B cell (primary cell): ENCODE data around the gene ZNRF4. TPM values are rescaled to one million over a fixed set of nuclear protein-coding genes. Genes with fewer than 3 reads are reported as not detected.

Experiments
- ATAC-seq: fragments of 200-7000 bp; cut with Tn5 transposase; one replicate; pipeline ENCODE4 v1.10.0; 2021; ENCODE audit warnings: low read depth, mild to moderate bottlenecking, moderate number of reproducible peaks, moderate library complexity
- CTCF ChIA-PET: fragments of 350-600 bp; sonication (Branson Sonifier 250); formaldehyde crosslinking; loops from one replicate; lab custom pipeline; 2021; ENCODE audit warnings: antibody characterized with exemption, inconsistent platforms; lab: Charles Lee
- POLR2A ChIA-PET: fragments of 350-600 bp; sonication (Branson Sonifier 250); formaldehyde crosslinking; loops from one replicate; lab custom pipeline; 2021; ENCODE audit warnings: antibody characterized with exemption; lab: Charles Lee
- DNase-seq: peaks from one replicate; pipeline ENCODE4 v3.0.0; 2013
- H2AFZ ChIP-seq: 2 replicates; pipeline ENCODE4 v1.6.1; 2012; ENCODE audit warnings: mild to moderate bottlenecking, low read depth, low read length; ENCODE audit not compliant: insufficient read depth, poor library complexity, severe bottlenecking
- H3K27ac ChIP-seq, 2 donors: 1 replicate in 1 of 2; 2 replicates in 1 of 2; pipeline ENCODE4 v1.5.1; 2012 to 2013; ENCODE audit warnings: low read length in 2 of 2, mild to moderate bottlenecking in 2 of 2, moderate library complexity in 1 of 2
- H3K27me3 ChIP-seq, 4 experiments: fragments of 200-600 bp in 1 of 4; sonication (generic) in 1 of 4; replicated peaks in 1 of 4; 1 replicate in 2 of 4; 2 replicates in 2 of 4; pipeline versions ENCODE4 v1.6.1 to v1.7.0; 2013 to 2016; ENCODE audit warnings: low read length in 3 of 4, mild to moderate bottlenecking in 2 of 4, mixed read lengths in 1 of 4, moderate library complexity in 1 of 4; ENCODE audit not compliant: insufficient read depth in 4 of 4, control insufficient read depth in 3 of 4; ENCODE audit errors: control extremely low read depth in 1 of 4
- H3K36me3 ChIP-seq, 2 experiments: replicated peaks in 1 of 2; 1 replicate in 1 of 2; 2 replicates in 1 of 2; pipeline versions ENCODE4 v1.6.1 to v1.7.1; 2013; ENCODE audit warnings: low read length in 1 of 2; ENCODE audit not compliant: insufficient read depth in 2 of 2, control insufficient read depth in 1 of 2; ENCODE audit errors: control extremely low read depth in 1 of 2, extremely low read depth in 1 of 2
- H3K4me1 ChIP-seq, 2 donors: fragments of 200-600 bp in 1 of 2; sonication (generic) in 1 of 2; 1 replicate in 1 of 2; 2 replicates in 1 of 2; pipeline versions ENCODE4 v1.5.1 to v1.6.1; 2013 to 2017; ENCODE audit warnings: low read length in 2 of 2; ENCODE audit not compliant: control insufficient read depth in 2 of 2, insufficient read depth in 2 of 2
- H3K4me2 ChIP-seq: replicated peaks from 2 replicates; pipeline ENCODE3; 2012; ENCODE audit warnings: mild to moderate bottlenecking, low read depth, low read length; ENCODE audit not compliant: poor library complexity, severe bottlenecking
- H3K4me3 ChIP-seq, 5 experiments: fragments of 200-600 bp in 1 of 5; sonication (generic) in 1 of 5; 1 replicate in 3 of 5; 2 replicates in 2 of 5; pipeline versions ENCODE4 v1.5.1 to v1.7.0; 2011 to 2016; ENCODE audit warnings: low read length in 4 of 5, mild to moderate bottlenecking in 4 of 5, low read depth in 2 of 5, control low read depth in 1 of 5, moderate library complexity in 1 of 5; ENCODE audit not compliant: insufficient read depth in 1 of 5; ENCODE audit errors: control extremely low read depth in 1 of 5, extremely low read depth in 1 of 5
- H3K79me2 ChIP-seq: fragments of 200-600 bp; sonication (generic); one replicate; pipeline ENCODE4 v1.6.0; 2016; ENCODE audit warnings: low read length; ENCODE audit not compliant: control insufficient read depth, insufficient read depth
- H3K9ac ChIP-seq: fragments of 200-600 bp; sonication (generic); 2 replicates; pipeline ENCODE4 v1.6.1; 2017; ENCODE audit warnings: mild to moderate bottlenecking, low read length, moderate library complexity
- H3K9me3 ChIP-seq, 3 donors: one replicate each; pipeline versions ENCODE4 v1.6.1 to v1.7.1; 2013; ENCODE audit warnings: low read length in 2 of 3; ENCODE audit not compliant: control insufficient read depth in 2 of 3, insufficient read depth in 1 of 3; ENCODE audit errors: control extremely low read depth in 1 of 3
- H4K20me1 ChIP-seq: 2 replicates; pipeline ENCODE4 v1.6.0; 2012; ENCODE audit warnings: mild to moderate bottlenecking, low read length; ENCODE audit not compliant: insufficient read depth, control insufficient read depth, poor library complexity, severe bottlenecking
- H3K27ac Mint-ChIP-seq: one replicate; pipeline ENCODE4 v1.8.0; 2021; ENCODE audit warnings: mixed read lengths
- H3K27me3 Mint-ChIP-seq: one replicate; pipeline ENCODE4 v1.8.0; 2021; ENCODE audit warnings: mixed read lengths
- H3K4me1 Mint-ChIP-seq: one replicate; pipeline ENCODE4 v1.8.0; 2021; ENCODE audit warnings: mixed read lengths
- H3K4me3 Mint-ChIP-seq: one replicate; pipeline ENCODE4 v1.8.0; 2021; ENCODE audit warnings: mixed read lengths
- H3K9me3 Mint-ChIP-seq: one replicate; pipeline ENCODE4 v1.8.0; 2022; ENCODE audit warnings: mixed read lengths; ENCODE audit not compliant: insufficient read depth
- CTCF ChIP-seq: fragments of 200-600 bp; IDR thresholded peaks from one replicate; pipeline ENCODE4 v1.8.0; 2022; ENCODE audit warnings: antibody characterized with exemption, mild to moderate bottlenecking
- EZH2 ChIP-seq: IDR thresholded peaks from 2 replicates; pipeline ENCODE4 v1.6.1; 2012; ENCODE audit warnings: borderline replicate concordance, low read depth, mild to moderate bottlenecking, moderate library complexity, low read length; ENCODE audit not compliant: insufficient read depth, poor library complexity, severe bottlenecking
- WGBS: methylation state at CpG from one replicate; pipeline ENCODE4 v1.1.5; 2013; ENCODE audit warnings: missing lambda C conversion rate; ENCODE audit not compliant: insufficient coverage; 5-methylcytosine and 5-hydroxymethylcytosine counted together
- intact Hi-C: fragments of 100-400 bp; cut with micrococcal nuclease; formaldehyde crosslinking; loops from one replicate; pipeline ENCODE4 v1.10.0; 2022
- polyA plus RNA-seq: library from polyadenylated mRNA; depleted of rRNA; stranded (reverse); fragments of >200 nt; gene quantifications from 2 replicates; pipeline ENCODE4 v1.2.3, GENCODE V29; 2012
- total RNA-seq, 2 donors: library from RNA; stranded (reverse); fragments of 120-200 nt in 1 of 2; gene quantifications; 1 replicate in 1 of 2; 2 replicates in 1 of 2; pipeline versions ENCODE4 v1.2.3 to v1.2.4, GENCODE V29; 2013 to 2022

ZNRF4 gene
- total and polyA plus RNA-seq, 2 donors (not counting 1 experiment from before 2014, with no cell fraction given) = not detected

GRCh38 chr19:5420953-5421352, 34.3 kb upstream of the ZNRF4 start:
- H3K9me3 Mint-ChIP-seq = peaks cover 6% of the 10 kb centered on the region
- ChIA-PET POLR2A (interaction anchor here (0.6 kb wide), 1 partner anchor 120 kb away, joined by 9 read pairs; no protein-coding TSS in a partner anchor), CTCF (no interaction called here)
- TF ChIP-seq EZH2 (no peak), CTCF (no peak)
- no peak overlapping the region for H3K27ac ChIP-seq
- 68% methylated on average over 2 of the region's 7 CpGs for WGBS
- H3K9me3 ChIP-seq = peaks cover 0 to 3% (median 0%) of the 10 kb centered on the region in 3 donors
- H2AFZ ChIP-seq = no peak overlapping the region
- no peak overlapping the region for H3K4me2 ChIP-seq
- no peak overlapping the region for H3K4me3 ChIP-seq
- no peaks in the 10 kb centered on the region for H3K36me3 ChIP-seq
- H3K4me3 Mint-ChIP-seq = no peak overlapping the region
- ATAC-seq (no peak), DNase-seq (no peak)
- H3K27me3 Mint-ChIP-seq = peaks cover 62% of the 10 kb centered on the region
- no peaks in the 10 kb centered on the region for H3K4me1 Mint-ChIP-seq
- no peak overlapping the region for H3K27ac Mint-ChIP-seq
- intact Hi-C loops = no loop called here
- H4K20me1 ChIP-seq = no peaks in the 10 kb centered on the region
- no peaks in the 10 kb centered on the region for H3K79me2 ChIP-seq
- H3K27me3 ChIP-seq = peaks cover 0 to 15% (median 3%) of the 10 kb centered on the region in 4 experiments
- no peaks in the 10 kb centered on the region for H3K4me1 ChIP-seq
- H3K9ac ChIP-seq = no peak overlapping the region

- ATAC-seq = no peak
Observed at GRCh38 chr19:5423567-5424125, 31.6 kb upstream of the ZNRF4 start.

More at GRCh38 chr19:5423567-5424125, 31.6 kb upstream of the ZNRF4 start:
- Histone ChIP-seq H2AFZ (no peak overlapping the region), H3K79me2 (no peaks in the 10 kb centered on the region), H3K4me3 (no peak overlapping the region), H4K20me1 (no peaks in the 10 kb centered on the region), H3K9ac (no peak overlapping the region), H3K9me3 (peaks cover 0 to 3% (median 0%) of the 10 kb centered on the region in 3 donors), H3K4me1 (no peaks in the 10 kb centered on the region), H3K27ac (no peak overlapping the region), H3K27me3 (peaks cover 0 to 8% (median 0%) of the 10 kb centered on the region in 4 experiments), H3K36me3 (no peaks in the 10 kb centered on the region), H3K4me2 (no peak overlapping the region)
- H3K27ac Mint-ChIP-seq = no peak overlapping the region
- H3K4me3 Mint-ChIP-seq = no peak overlapping the region
- TF ChIP-seq EZH2 = no peak
- TF ChIP-seq CTCF = no peak
- no peaks in the 10 kb centered on the region for H3K4me1 Mint-ChIP-seq
- 60% methylated on average over 1 of the region's 1 CpG for WGBS
- DNase-seq = no peak
- intact Hi-C loops = no loop called here
- H3K9me3 Mint-ChIP-seq = peaks cover 6% of the 10 kb centered on the region
- POLR2A ChIA-PET = no interaction called here
- CTCF ChIA-PET = no interaction called here
- peaks cover 51% of the 10 kb centered on the region for H3K27me3 Mint-ChIP-seq
